Measurements from ENCODE around the gene MSRB3.
"Not testable (repeated sequence)": the region's sequence is repeated elsewhere in the genome, so short reads cannot be mapped to it uniquely, and the experiment has no call there.

Gene MSRB3

DNA sequence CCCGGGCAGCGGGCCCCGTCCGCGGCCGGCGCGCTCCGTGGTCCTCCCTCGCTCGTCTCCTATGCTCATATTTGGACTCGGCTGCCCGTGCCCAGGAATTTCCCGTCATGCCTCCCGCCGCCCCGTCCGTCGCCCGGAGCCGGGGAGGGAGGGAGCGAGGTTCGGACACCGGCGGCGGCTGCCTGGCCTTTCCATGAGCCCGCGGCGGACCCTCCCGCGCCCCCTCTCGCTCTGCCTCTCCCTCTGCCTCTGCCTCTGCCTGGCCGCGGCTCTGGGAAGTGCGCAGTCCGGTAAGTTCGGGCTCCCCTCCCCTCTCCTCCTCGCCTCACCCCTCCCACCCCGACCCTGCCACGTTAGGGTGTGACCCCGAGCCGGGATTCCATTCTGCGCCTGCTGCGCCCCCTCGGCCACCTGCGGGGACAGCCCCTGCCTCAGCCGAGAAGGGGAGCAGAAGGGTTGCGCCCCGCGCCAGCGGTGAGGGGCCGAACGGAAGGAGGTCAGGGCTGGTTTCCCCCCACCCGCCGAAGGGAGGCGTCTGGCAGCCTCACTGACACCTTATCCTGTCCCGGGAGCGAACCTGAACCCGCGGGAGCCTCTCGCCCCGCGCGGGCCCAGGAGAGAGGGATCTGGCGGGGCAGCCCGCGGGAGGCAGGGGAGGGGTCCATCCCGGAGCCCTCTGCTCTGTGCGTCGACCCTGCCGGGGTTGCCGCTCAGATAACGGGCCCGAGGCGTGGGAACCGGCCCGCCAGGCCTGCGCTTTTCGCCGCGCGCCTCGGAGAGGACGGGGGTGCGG is at the start of gene MSRB3:
Gene MSRB3, plus strand, starts transcription at position 108 of the 793 bp plus-strand sequence. CDS start 29,897 bp downstream, outside the sequence.
- DNase-seq, result no peak

DNA sequence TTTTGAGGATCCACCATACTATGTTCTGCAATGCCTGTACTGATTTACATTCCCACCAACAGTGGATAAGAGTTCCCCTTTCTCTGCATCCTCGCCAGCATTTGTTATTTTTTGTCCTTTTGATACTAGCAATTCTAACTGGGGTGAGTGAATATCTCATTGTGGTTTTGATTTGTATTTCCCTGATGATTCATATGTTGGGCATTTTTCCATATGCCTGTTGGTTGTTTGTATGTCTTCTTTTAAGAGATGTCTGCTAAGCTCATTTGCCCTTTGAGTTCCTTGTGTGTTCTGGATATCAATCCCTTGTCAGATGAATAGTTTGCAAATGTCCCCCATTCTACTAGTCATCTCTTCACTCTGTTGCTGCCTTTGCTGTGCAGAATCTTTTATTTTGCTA is 49.0 kb upstream of the MSRB3 start:
- DNase-seq, result no peak

DNA sequence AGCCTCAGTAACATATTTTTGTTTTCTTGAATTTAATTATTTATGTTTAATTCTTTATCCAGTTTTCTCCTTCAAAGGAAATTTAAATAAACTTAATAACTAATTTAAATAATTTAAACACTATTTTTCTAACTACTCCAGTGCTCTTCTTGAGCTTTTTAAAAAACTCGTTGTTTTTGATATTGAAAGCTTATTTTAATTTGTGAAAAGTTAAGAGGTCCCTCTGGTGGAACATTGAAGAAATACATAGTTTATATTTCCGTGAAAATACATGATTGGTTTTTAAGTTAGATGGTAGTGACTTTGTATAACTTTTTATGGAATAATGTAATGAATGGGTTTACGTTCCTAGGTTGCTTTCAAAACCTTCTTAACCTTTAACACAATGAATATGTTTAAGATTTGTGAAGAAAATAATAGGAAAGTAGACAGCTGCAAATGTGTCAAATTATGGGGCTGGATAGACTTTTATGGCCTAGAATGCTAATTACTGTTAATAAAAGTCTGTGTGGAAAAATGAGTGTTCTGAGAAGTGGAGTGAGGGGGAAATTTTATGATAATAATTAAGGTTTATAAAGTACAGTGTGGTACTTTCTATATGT is 45.9 kb upstream of the MSRB3 start:
- DNase-seq, result no peak

DNA sequence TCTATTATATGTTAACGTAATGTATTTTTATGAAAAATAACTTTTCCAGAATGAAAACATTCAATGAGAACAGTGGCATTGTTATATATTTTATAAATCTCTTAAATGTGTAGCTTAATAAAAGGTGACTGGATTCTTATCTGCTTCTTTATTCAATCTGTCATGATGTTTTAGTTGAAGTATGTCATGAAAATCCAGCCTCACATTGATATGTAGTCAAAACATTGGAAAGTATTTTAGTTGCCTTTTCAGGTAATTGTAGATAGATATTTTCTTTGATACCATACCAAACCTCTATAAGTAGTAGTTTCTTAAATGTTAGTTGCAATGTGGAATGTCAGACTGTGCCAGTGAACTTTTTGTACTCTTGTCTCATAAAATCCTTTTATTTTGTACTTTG is 41.3 kb upstream of the MSRB3 start:
- no peak for DNase-seq

- no peak for DNase-seq
Measured at GRCh38 chr12:65238609-65239008, 39.9 kb upstream of the MSRB3 start.

DNA sequence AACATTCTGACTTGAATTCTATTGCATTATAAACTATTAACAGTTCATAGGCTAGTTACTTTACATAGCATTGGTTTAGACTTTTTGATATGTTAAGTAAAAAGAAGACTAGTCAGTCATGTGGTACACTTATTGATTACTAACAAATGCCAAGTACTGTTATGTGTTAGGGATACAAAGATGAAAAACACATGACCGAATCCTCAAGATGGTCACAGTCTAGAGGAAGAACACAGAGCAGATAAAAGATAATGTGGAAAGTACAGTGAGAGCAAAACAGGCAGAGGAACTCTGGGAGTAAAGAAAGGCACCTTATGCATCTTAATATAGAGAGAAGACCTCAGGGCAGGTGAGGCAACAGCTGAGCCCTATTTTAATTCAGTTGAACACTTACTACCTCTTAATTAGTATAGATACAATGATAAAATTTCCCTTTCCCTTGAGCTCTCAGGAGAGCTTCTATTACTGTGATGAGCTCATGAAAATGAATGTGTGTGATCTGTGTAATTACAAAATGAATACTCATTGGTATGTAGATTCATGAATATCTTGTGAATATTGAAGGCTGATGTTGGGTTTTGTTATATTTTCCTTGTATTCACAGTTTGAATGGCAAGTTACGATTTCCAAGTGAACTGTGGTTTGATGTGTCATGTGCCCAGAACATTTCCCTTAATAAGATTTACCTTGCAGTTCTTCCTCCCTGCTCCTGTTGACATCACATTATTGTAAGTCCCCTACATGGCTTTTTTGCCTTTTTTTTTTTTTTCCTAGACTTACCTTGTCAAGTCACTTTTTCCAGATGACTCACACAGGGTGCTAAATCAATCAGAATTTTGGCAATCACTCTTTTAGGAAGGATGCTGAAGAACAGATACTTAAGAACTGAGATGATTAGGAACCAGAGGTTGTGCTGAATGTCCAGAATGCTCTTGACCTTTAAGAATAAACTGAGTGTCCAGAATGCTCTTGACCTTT is 29.5 kb upstream of the MSRB3 start:
- DNase-seq, result no peak

DNA sequence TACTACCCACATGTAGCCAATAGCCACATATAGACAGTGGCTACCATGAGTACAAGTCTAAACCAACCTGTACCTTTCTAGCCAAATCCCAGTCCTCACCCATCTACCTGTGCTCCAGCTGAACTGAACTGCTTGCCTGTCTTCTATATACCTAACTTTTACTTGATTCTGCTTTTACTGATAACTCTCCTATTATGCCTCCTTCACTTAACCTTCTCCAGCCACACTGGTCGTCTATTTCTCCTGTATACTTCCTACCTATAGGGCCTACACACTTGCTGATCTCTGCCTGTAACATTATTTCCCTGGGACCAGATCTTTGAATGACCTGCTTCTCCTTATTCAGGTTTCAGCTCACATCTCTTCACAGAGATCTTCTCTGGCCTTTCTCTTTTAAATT is 26.0 kb upstream of the MSRB3 start:
- DNase-seq, result no peak

DNA sequence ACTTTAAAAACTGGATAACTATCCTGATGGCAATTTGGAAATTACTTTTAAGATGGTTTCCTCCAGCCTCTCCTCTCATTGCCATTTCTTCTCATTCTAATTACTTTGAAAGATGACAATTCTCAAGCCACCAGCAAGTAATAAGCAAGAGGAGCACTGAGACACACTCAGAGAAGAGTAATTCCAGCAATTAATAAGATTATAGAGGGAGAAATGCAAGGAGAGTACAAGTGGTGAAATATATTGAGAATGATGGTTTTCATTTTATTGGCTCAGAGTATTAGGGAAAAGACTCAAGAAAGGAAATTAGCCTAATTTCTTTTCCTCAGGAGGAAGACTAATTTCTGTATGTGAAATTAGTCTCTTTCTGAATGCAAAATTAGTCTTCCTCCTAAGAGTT is 20.5 kb upstream of the MSRB3 start:
- DNase-seq, result no peak

DNA sequence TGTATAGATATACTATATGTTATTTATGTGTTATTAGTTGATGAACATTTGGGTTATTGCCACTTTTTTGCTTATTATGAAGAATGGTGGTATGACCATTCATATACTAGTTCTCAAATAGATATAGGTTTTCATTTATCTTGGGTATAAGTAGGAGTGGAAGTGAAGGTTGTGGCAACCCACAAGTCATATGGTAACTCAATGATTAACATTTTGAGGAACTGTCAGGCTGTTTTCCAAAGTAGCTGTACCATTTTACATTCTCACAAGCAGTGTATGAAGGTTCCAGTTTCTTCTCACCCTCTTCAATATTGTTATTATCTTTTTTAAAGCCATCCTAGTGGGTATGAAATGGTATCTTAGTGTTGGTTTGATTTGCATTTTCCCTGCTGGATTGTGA is 19.0 kb upstream of the MSRB3 start:
- no peak for DNase-seq

DNA sequence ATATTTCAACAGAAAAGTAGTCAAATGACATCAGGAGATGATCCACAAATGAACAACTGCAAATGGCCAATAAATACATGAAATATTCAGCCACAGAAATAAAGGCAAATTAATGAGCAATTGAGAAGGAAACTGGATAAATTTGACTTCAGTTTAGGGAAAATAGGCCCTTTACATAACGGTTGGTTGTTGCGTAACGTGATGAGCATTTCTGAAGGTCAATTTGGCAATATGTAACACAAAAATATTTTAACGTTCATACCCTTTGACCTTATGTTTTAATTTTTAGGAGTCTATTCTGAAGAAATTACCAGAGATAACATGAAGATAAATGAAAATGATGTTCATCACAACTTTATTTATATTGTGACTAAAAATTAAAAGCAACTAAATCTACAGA is 14.7 kb upstream of the MSRB3 start:
- no peak for DNase-seq

DNA sequence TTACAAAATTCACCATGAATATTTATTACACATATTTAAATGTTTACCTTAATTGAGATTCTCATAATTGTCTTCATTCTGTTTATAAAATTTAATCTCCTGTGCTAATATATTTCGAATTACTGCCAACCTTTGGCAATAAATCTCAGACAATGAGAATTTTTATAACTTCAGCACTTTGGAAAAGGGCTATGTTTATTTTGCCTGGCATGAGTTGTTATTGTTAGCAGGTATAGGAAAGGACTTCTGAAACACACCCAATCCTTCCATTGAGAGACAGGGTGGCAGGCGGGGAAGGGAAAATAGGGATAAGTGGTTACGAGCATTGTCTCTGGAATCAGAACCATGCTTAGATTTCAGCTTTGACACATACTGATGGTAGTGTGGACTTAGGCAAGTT is 12.1 kb upstream of the MSRB3 start:
- no peak for DNase-seq

- no peak for DNase-seq
Measured at GRCh38 chr12:65269603-65270002, 8.9 kb upstream of the MSRB3 start.

GRCh38 chr12:65274602-65275272 is 3.7 kb upstream of the MSRB3 start:
- DNase-seq, result no peak

GRCh38 chr12:65275627-65276026 is 2.9 kb upstream of the MSRB3 start:
- DNase-seq, result no peak

DNA sequence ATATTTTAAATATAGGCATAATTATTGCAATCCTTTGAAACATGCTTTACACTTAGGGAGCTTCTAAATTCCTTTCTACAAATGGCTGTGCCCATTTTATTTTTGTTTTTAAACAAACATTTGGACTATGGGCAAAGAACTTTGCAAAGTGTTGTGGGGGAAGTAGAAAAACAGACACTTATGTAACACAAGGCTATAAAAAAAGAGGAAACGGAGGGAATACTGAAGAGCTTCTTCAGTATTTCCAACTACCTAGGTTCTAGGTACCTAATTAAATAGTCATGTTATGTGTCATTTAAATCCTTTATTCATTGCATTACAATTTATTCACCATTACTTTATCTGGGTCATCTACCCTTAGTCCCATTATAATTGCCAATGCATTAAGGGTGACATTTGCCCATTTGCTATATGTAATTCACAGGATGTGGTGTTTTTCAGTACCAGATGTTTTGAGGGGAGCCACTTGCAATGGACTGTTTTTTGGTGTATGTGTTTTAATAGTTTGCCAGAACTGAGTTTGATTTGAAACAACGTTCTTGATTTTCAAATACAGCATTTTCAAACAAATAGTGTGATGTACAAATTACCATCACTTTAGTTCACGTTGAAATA is 1.5 kb upstream of the MSRB3 start:
- no peak for DNase-seq

DNA sequence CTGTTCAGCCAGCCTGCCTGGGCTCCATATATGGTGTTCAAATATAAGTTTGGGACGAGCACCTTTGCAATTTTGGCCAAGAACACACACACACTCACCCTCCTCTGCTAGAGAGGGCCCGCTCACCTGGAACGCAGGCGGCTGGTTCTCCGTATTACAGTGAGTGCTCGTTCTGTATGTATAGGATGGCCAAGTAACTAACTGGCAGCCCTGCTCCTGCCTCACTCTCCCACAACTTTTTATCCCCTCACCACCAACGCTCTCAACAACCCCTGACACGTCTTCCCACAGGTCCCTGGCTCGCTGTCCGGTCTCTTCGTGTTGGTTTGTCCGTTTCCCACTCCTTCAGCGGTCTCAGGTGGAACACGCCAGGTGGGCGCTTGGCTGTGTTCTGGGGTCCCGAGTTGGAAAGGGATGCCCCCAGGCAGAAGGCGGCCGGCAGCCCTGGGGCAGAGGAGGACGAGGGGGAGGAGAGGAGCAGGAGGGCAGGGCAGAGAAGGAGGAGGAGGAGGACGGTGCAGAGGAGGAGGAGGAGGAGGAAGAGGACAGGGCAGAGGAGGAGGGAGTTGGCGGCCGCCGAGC is 398 bp upstream of the MSRB3 start:
- DNase-seq, result no peak

DNA sequence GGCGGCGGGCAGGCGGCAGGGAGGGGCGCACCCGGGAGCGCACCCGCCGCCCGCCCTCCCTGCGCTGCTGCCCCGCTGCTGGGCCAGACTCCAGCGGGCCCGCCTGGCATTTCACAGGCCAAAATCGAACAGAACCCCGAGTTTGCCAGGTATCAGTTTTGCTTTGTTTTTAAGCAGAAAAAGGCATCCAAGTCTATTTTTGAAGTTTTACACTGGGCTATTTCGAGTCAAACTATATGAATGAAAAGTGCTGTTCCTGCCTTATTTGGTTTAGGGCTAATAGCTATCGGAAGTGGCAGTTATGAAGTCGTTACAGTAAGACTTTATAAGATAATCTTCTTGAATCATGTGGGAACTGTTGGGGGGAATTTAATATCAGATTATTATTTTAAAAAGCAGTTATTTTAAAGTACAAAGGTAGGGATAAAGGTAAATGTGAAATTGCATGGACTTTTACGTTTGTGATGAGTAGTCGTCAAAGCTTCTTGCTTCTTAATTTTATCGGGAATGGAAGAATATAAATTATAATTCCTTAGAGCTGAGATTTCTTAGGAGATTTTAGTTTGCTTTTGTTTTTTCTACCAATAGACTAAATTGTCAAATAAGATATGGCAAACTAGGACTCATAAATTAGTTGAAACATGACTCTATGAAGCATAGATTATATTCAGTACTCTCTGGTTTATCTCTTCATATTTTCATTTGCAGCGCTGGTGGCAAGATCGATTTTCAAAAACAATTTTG is 1.1 kb downstream of the MSRB3 start:
- no peak for DNase-seq

DNA sequence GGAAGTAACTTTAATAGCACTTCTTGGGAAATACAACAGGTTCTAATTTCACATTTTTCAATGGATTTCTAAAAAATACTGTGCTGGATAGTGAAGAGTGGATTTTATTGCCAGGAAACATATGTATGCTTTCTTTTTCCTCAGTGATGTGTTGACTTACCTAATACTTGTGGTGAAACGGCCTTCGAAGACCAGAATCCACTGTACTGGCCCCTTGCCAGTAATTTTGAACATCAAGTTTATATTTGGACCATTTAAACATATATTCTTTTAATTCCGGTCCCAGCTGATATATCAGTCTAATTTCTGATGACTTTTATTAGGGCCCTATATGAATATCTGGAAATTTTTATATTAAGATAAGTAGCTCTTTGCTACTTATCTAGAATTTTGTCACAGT is 1.8 kb downstream of the MSRB3 start:
- no peak for DNase-seq

- no peak for DNase-seq
Measured at GRCh38 chr12:65282840-65283239, 4.4 kb downstream of the MSRB3 start.

DNA sequence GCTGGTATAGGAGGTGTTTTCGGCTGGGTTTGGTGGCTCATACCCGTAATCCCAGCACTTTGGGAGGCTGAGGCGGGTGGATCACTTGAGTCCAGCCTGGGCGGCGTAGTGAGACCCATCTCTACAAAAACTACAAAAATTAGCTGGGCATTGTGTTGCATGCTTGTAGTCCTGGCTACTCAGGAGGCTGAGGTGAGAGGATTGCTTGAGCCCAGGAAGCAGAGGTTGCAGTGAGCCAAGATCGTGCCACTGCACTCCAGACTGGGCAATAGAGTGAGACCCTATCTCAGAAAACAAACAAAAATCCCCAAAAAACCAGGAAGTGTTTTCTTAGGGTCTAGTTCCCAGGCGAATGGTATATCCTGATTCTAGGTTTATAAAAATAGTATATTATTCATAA is 7.0 kb downstream of the MSRB3 start:
- not testable (repeated sequence) for DNase-seq

DNA sequence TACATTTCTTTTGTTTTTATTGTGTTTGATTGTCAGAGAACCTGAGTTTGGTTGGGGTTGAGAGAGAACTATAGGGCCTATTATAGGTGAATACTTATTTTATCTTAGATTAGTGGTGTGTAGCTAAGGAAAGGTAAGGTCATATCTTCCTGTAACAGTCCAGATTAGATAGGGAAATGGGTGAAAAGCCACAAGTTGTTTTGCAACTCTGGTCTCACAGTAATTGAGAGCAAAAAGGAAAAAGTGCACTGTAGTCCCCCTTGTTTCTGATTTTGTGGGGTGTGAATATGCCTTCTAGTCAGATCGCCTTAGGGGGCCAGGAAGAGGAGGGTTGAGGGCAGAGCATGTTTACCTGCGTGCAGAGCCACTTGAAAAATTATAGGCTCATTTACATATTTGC is 8.9 kb downstream of the MSRB3 start:
- DNase-seq, result no peak
